Endometrial microvascular endothelial cells (primary cell): ENCODE results near the gene TTLL10. TPM values are rescaled to one million over a fixed set of nuclear protein-coding genes. Genes with fewer than 3 reads are reported as not detected.

Experiments
- in situ Hi-C: cut with HindIII; loops from 2 replicates; pipeline ENCODE4 v1.10.0; 2017; ENCODE audit warnings: low sequenced_read_pairs, low pct_unique_long_range_greater_than_20kb; ENCODE audit errors: inconsistent ontology term
- total RNA-seq: library from RNA; depleted of rRNA; stranded (reverse); fragments of >200 nt; gene quantifications from one replicate; pipeline ENCODE4 v1.2.3, GENCODE V29; 2015; ENCODE audit errors: inconsistent ontology term

The TTLL10 gene
- total RNA-seq: not detected

GRCh38 chr1:1173793-1174415, at the start of gene TTLL10:
Gene TTLL10 (plus strand): TSS chr1:1173880. CDS start chr1:1179216, 5,336 bp downstream.
- in situ Hi-C loops: no loop called here

- in situ Hi-C loops: no loop called here
These were observed 49.2 kb upstream of the TTLL10 start for GRCh38 chr1:1124508-1124785.

- in situ Hi-C loops: no loop called here
These were observed 48.7 kb upstream of the TTLL10 start for GRCh38 chr1:1124786-1125642.

- in situ Hi-C loops: no loop called here
These were observed 47.7 kb upstream of the TTLL10 start for GRCh38 chr1:1125945-1126344.

- in situ Hi-C loops: no loop called here
These were observed 45.9 kb upstream of the TTLL10 start for GRCh38 chr1:1127551-1128451.

- in situ Hi-C loops: no loop called here
These were observed 45.1 kb upstream of the TTLL10 start for GRCh38 chr1:1128454-1129139.

- in situ Hi-C loops: no loop called here
These were observed 44.3 kb upstream of the TTLL10 start for GRCh38 chr1:1129381-1129821.

GRCh38 chr1:1130206-1131120, 43.2 kb upstream of the TTLL10 start:
- in situ Hi-C loops: no loop called here

GRCh38 chr1:1132042-1132950, 41.4 kb upstream of the TTLL10 start:
- in situ Hi-C loops: no loop called here

GRCh38 chr1:1132956-1133750, 40.5 kb upstream of the TTLL10 start:
- in situ Hi-C loops: no loop called here

GRCh38 chr1:1134300-1134970, 39.2 kb upstream of the TTLL10 start:
- in situ Hi-C loops: no loop called here

- in situ Hi-C loops: no loop called here
These were observed 38.1 kb upstream of the TTLL10 start for GRCh38 chr1:1135339-1136136.

GRCh38 chr1:1136547-1137230, 37.0 kb upstream of the TTLL10 start:
- in situ Hi-C loops: no loop called here

- in situ Hi-C loops: no loop called here
These were observed 36.2 kb upstream of the TTLL10 start for GRCh38 chr1:1137256-1138045.
